Frontal cortex (tissue), 4 donors: ENCODE data around the gene SETD6. TPM values are rescaled to one million over a fixed set of nuclear protein-coding genes. Genes with fewer than 3 reads are reported as not detected.
"Not testable (repeated sequence)": the region's sequence is repeated elsewhere in the genome, so short reads cannot be mapped to it uniquely, and the experiment has no call there.

Experiments
- DNase-seq, 2 donors: peaks; one replicate each; pipeline ENCODE4 v3.0.0; 2012; ENCODE audit warnings: low spot score in 2 of 2
- FAIRE-seq: peaks from 2 replicates; lab custom pipeline; 2012; peaks lifted over from hg19 to GRCh38; lab: Jason Lieb, UNC
- small RNA-seq: library from RNA; depleted of rRNA; stranded (forward); fragments of <200 nt; gene quantifications from one replicate; pipeline ENCODE3, GENCODE V24; 2014
- total RNA-seq: library from RNA; depleted of rRNA; stranded (reverse); fragments of >200 nt; gene quantifications from one replicate; pipeline ENCODE4 v1.2.3, GENCODE V29; 2014
- donor health status: control.
- donor health status: control.
- donor health status: control.

The SETD6 gene
- total RNA-seq, 1 donor from 2014 or later: 15.9 TPM

GRCh38 chr16:58532414-58532813 lies 17.1 kb downstream of the SETD6 start:
- DNase-seq: no peak
- no peak for FAIRE-seq

GRCh38 chr16:58533751-58534470 lies 18.6 kb downstream of the SETD6 start:
- no peak for FAIRE-seq
- no peak for DNase-seq

- DNase-seq (no peak), FAIRE-seq (no peak)
Observed at GRCh38 chr16:58535100-58535499, 19.8 kb downstream of the SETD6 start.

GRCh38 chr16:58536278-58536677 lies 21.0 kb downstream of the SETD6 start:
- DNase-seq: no peak
- no peak for FAIRE-seq

GRCh38 chr16:58537124-58537906 lies 22.0 kb downstream of the SETD6 start:
- FAIRE-seq: no peak
- DNase-seq: no peak

- FAIRE-seq (no peak), DNase-seq (no peak)
Observed at GRCh38 chr16:58541711-58542110, 26.4 kb downstream of the SETD6 start.

GRCh38 chr16:58542291-58542690 lies 27.0 kb downstream of the SETD6 start:
- DNase-seq (no peak), FAIRE-seq (no peak)

GRCh38 chr16:58543685-58544084 lies 28.4 kb downstream of the SETD6 start:
- no peak for FAIRE-seq
- DNase-seq: no peak

- DNase-seq: no peak
- no peak for FAIRE-seq
Observed at GRCh38 chr16:58548378-58548777, 33.1 kb downstream of the SETD6 start.

GRCh38 chr16:58551496-58551895 lies 36.2 kb downstream of the SETD6 start:
- DNase-seq: no peak
- FAIRE-seq: no peak

GRCh38 chr16:58556678-58557077 lies 41.4 kb downstream of the SETD6 start:
- FAIRE-seq: no peak

GRCh38 chr16:58563235-58563634 lies 47.9 kb downstream of the SETD6 start:
- FAIRE-seq (no peak), DNase-seq (no peak)

More at GRCh38 chr16:58556678-58557077, 41.4 kb downstream of the SETD6 start:
- DNase-seq: no peak

- no peak for DNase-seq
Observed at GRCh38 chr16:58563775-58564174, 48.5 kb downstream of the SETD6 start.

GRCh38 chr16:58565697-58566096 lies 50.4 kb downstream of the SETD6 start:
- FAIRE-seq, DNase-seq: not testable (repeated sequence)

More at GRCh38 chr16:58563775-58564174, 48.5 kb downstream of the SETD6 start:
- FAIRE-seq: no peak

Small RNAs within 50 kb of the gene (small RNA-seq; reads per million reads assigned to genes)
- gene RNU6-103P (not detected), gene SNORA46 (21.0 reads per million, percentile 97 among the genes with 10 or more reads in this experiment), gene SNORA50A (not detected)

Other genes with a start within 250 kb of the SETD6 start
- 0.41 TPM for gene PRSS54, start 220.5 kb upstream of the SETD6 start, total RNA-seq
- 1.6 TPM for gene GINS3, start 123.0 kb upstream of the SETD6 start, total RNA-seq
- 230 TPM for gene NDRG4, start 15.4 kb upstream of the SETD6 start, total RNA-seq
- gene CNOT1, start 114.3 kb downstream of the SETD6 start, total RNA-seq: 87.6 TPM
- gene SLC38A7, start 169.3 kb downstream of the SETD6 start, total RNA-seq: 14.3 TPM
- 33.8 TPM for gene GOT2, start 218.8 kb downstream of the SETD6 start, total RNA-seq